DND-41 (cell line): ENCODE measurements around the gene TRIM65.

Experiments used
- ATAC-seq: fragments of 200-7000 bp; cut with Tn5 transposase; 3 replicates; pipeline ENCODE4 v1.9.1; 2021; ENCODE audit warnings: low read depth; ENCODE audit not compliant: insufficient read depth
- DNase-seq: peaks from one replicate; pipeline ENCODE4 v3.0.0-alpha.2; 2020
- H2AFZ ChIP-seq: 2 replicates; pipeline ENCODE4 v1.6.0; 2012; ENCODE audit warnings: low read depth, low read length
- H3K27ac ChIP-seq: 2 replicates; pipeline ENCODE4 v1.5.1; 2012; ENCODE audit warnings: low read length, inconsistent platforms
- H3K27me3 ChIP-seq: fragments of 200-600 bp; sonication (generic); 2 replicates; pipeline ENCODE4 v1.6.0; 2012; ENCODE audit warnings: low read length, mild to moderate bottlenecking, inconsistent platforms; ENCODE audit not compliant: insufficient read depth, poor library complexity
- H3K36me3 ChIP-seq: 2 replicates; pipeline ENCODE4 v1.5.1; 2012; ENCODE audit warnings: low read length, inconsistent platforms; ENCODE audit not compliant: insufficient read depth
- H3K4me1 ChIP-seq: 2 replicates; pipeline ENCODE4 v1.5.1; 2012; ENCODE audit warnings: mild to moderate bottlenecking, low read length; ENCODE audit not compliant: insufficient read depth
- H3K4me2 ChIP-seq: 2 replicates; pipeline ENCODE4 v1.6.0; 2012; ENCODE audit warnings: mild to moderate bottlenecking, moderate library complexity, low read length, inconsistent platforms; ENCODE audit not compliant: insufficient read depth
- H3K4me3 ChIP-seq, 2 experiments: fragments of 200-600 bp in 1 of 2; shearing (Covaris generic) in 1 of 2; 2 replicates each; pipeline ENCODE4 v1.5.1; 2012 to 2016; ENCODE audit warnings: inconsistent platforms in 2 of 2, low read length in 2 of 2, mild to moderate bottlenecking in 2 of 2, low read depth in 1 of 2, moderate library complexity in 1 of 2
- H3K79me2 ChIP-seq: 2 replicates; pipeline ENCODE4 v1.6.0; 2012; ENCODE audit warnings: low read length, inconsistent platforms; ENCODE audit not compliant: insufficient read depth
- H3K9ac ChIP-seq: 2 replicates; pipeline ENCODE4 v1.6.0; 2012; ENCODE audit warnings: low read depth, mild to moderate bottlenecking, inconsistent platforms, low read length, moderate library complexity
- H3K9me3 ChIP-seq: 2 replicates; pipeline ENCODE4 v1.5.1; 2012; ENCODE audit warnings: low read length, moderate library complexity, mild to moderate bottlenecking, inconsistent platforms; ENCODE audit not compliant: insufficient read depth, severe bottlenecking
- H4K20me1 ChIP-seq: 2 replicates; pipeline ENCODE4 v1.6.0; 2012; ENCODE audit warnings: low read length; ENCODE audit not compliant: insufficient read depth
- CTCF ChIP-seq: IDR thresholded peaks from 2 replicates; pipeline ENCODE4 v1.5.1; 2012; ENCODE audit warnings: borderline replicate concordance, low read length, moderate library complexity, mild to moderate bottlenecking; ENCODE audit not compliant: poor library complexity, severe bottlenecking; ENCODE audit errors: extremely low read depth
- EZH2 ChIP-seq: IDR thresholded peaks from 3 replicates; pipeline ENCODE4 v1.6.1; 2012; ENCODE audit warnings: borderline replicate concordance, low read depth, mild to moderate bottlenecking, moderate library complexity, low read length, inconsistent platforms; ENCODE audit not compliant: severe bottlenecking

The TRIM65 gene

DNA sequence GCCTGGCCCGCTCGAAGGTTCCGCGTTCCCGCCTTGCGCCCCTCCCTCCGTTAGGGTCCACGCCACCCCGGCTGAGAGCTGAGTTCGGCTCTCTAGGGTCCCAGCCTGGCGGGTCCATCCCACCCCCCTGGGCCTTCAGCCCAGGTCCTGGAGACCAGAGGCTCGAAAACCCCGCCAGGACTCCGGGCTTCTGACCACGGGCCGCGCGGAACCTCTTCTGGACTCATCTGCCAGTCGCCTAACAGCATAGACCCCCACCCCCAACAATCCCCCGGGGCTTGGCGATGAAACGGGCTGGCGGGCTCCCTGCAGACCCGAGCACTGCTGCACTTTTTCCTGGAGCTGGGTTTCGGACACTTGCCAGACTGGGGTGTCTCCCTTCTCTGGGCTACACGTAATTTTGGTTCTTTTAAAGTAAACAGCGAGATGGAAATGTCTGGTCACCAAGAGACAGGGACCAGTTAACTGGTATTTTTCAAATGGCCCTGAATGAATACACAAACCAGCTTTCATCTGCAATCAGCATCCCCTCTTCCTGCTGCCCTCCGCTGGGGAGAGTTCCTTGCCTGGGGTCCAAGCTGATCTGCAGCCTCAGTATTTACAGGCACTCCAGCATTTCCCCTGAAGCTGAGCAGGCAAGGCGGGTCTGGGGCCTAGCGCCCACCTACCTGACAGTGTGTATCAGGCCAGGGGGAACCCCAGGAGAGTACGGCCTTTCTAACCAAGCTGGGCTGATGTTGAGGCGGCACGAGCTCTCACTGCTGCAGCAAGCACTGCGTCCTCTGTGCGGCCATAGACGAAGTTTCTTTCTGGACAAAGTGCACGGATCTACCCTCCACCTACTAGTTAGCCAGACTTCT is 639 bp upstream of the TRIM65 start:
- no peaks in the 10 kb centered on the region for H3K27me3 ChIP-seq
- H3K79me2 ChIP-seq, result peaks cover 37% of the 10 kb centered on the region
- peaks cover 32% of the 10 kb centered on the region for H3K4me1 ChIP-seq
- H3K4me3 ChIP-seq, result peak overlapping the region in 1 of 2 experiments; percentile 73; a peak in 2 of 4 replicates
- peaks cover 25% of the 10 kb centered on the region for H4K20me1 ChIP-seq
- peak overlapping the region; percentile 97 for H3K4me2 ChIP-seq
- peak overlapping the region; percentile 69 for H3K9ac ChIP-seq
- no peaks in the 10 kb centered on the region for H3K9me3 ChIP-seq
- ATAC-seq, result no peak
- H3K27ac ChIP-seq, result peak overlapping the region; percentile 88
- TF ChIP-seq CTCF, result no peak
- no peak for TF ChIP-seq EZH2
- H2AFZ ChIP-seq, result peak overlapping the region; percentile 78
- no peak for DNase-seq
- H3K36me3 ChIP-seq, result peaks cover 60% of the 10 kb centered on the region

GRCh38 chr17:75895370-75896155 is 1.2 kb downstream of the TRIM65 start:
- Histone ChIP-seq H3K9ac (peak overlapping the region; percentile 69), H3K27ac (peak overlapping the region; percentile 88), H4K20me1 (peaks cover 26% of the 10 kb centered on the region), H3K4me2 (peak overlapping the region; percentile 97), H3K4me1 (peaks cover 32% of the 10 kb centered on the region), H3K36me3 (peaks cover 60% of the 10 kb centered on the region), H3K79me2 (peaks cover 35% of the 10 kb centered on the region), H3K27me3 (no peaks in the 10 kb centered on the region), H3K4me3 (peak overlapping the region; percentile 34 to 73; a peak in 3 of 4 replicates), H2AFZ (peak overlapping the region; percentile 36; the same call in 1 of the 2 replicates), H3K9me3 (no peaks in the 10 kb centered on the region)
- DNase-seq (peak; percentile 37), ATAC-seq (peak; percentile 13; the same call in 1 of the 3 replicates)
- TF ChIP-seq EZH2 (no peak), CTCF (peak; percentile 32)

DNA sequence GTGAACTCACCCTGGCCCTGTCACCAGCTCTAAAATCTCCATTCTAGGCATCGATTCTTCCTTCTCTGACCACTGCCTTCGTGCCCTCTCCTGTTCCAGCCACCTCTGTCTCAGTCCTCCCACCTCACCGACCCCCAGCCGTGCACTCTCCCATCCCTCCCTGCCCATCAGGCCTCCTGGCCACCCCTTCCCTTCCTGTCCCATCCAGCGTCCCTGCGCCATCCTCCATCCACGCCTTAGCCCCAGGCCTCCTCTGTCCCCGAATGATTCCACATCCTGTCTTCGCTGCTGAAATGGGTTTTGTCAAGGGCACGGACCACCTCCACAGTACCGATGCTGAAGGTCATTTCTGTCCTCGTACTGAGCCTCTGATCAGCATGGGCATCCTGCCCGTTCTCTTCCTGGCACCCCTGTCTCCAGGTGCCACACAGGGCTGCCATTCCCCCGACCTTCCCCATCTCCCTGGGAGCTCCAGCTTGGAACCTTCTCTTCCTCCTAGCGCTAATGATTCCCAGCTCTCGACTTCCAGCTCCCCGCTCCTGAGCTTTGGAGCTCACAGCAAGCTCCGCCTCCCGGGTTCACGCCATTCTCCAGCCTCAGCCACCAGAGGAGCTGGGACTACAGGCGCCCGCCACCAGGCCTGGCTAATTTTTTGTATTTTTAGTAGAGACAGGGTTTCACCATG is 2.6 kb downstream of the TRIM65 start:
- H3K36me3 ChIP-seq, result peaks cover 60% of the 10 kb centered on the region
- no peak overlapping the region for H3K27ac ChIP-seq
- no peaks in the 10 kb centered on the region for H3K27me3 ChIP-seq
- ATAC-seq (no peak), DNase-seq (no peak)
- H3K4me1 ChIP-seq, result peaks cover 32% of the 10 kb centered on the region
- no peak overlapping the region for H3K4me3 ChIP-seq
- no peaks in the 10 kb centered on the region for H3K9me3 ChIP-seq
- peaks cover 30% of the 10 kb centered on the region for H4K20me1 ChIP-seq
- no peak overlapping the region; the same call in 1 of the 2 replicates for H3K9ac ChIP-seq
- H3K79me2 ChIP-seq, result peaks cover 35% of the 10 kb centered on the region
- TF ChIP-seq EZH2, result no peak
- no peak for TF ChIP-seq CTCF
- H2AFZ ChIP-seq, result no peak overlapping the region
- H3K4me2 ChIP-seq, result 0 out of 2 replicates have a peak overlapping the region, but pooled peaks have one; percentile 97
